Measurements from ENCODE around the gene OXER1.
"Not testable (repeated sequence)": the region's sequence is repeated elsewhere in the genome, so short reads cannot be mapped to it uniquely, and the experiment has no call there.

OXER1 gene

DNA sequence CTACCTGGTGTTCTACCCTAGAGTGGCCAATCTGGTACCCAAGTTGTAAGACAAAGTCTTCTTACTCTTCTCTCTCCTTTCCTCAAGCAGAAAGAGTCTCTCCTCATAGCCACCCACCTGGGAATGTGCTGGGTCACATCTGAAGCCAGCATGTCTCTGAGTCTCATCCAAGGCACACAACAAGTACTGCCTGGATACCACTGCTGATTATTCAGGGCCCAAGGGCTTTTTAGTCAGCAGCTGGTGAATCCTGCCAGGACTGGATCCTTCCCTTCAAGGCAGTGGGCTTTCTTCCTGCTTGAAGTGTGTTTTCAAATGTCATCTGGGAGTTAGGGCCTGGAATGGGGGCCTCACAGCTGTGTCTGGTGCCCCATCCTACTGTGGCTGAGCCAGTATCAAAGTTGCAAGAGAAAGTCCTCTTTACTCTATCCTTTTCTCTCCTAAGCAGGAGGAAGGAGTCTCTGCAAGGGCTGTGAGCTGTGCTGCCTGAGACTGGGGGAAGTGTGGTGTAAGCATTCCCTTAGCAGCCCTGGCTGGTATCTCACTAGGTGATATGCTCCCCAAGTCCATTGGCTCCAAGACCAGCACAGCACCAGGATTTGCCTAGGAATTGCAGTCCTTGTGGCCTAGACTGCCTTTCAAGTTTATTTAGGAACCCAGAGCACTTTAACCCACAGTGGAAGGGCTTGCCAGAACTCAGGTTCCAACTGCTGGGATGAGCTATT lies 27.2 kb downstream of the OXER1 start:
- peaks cover 26% of the 10 kb centered on the region for H3K9me3 Mint-ChIP-seq
- no peaks in the 10 kb centered on the region for H3K27me3 Mint-ChIP-seq
- peaks cover 75% of the 10 kb centered on the region for H3K36me3 Mint-ChIP-seq

GRCh38 chr2:42733852-42734251 lies 30.1 kb downstream of the OXER1 start:
- Mint-ChIP-seq H3K4me1 (no peaks in the 10 kb centered on the region), H3K27ac (no peak overlapping the region), H3K9me3 (peaks cover 28% of the 10 kb centered on the region), H3K4me3 (no peak overlapping the region), H3K36me3 (peaks cover 71% of the 10 kb centered on the region), H3K27me3 (no peaks in the 10 kb centered on the region)
- DNase-seq (ENCODE audit: low spot score in 2 of 2): no peak
- ATAC-seq (ENCODE audit: low read depth): no peak

More for the DNA sequence above, 27.2 kb downstream of the OXER1 start:
- no peaks in the 10 kb centered on the region for H3K4me1 Mint-ChIP-seq
- ATAC-seq (ENCODE audit: low read depth) (no peak), DNase-seq (ENCODE audit: low spot score in 2 of 2) (no peak)
- H3K4me3 Mint-ChIP-seq: no peak overlapping the region
- H3K27ac Mint-ChIP-seq: no peak overlapping the region

DNA sequence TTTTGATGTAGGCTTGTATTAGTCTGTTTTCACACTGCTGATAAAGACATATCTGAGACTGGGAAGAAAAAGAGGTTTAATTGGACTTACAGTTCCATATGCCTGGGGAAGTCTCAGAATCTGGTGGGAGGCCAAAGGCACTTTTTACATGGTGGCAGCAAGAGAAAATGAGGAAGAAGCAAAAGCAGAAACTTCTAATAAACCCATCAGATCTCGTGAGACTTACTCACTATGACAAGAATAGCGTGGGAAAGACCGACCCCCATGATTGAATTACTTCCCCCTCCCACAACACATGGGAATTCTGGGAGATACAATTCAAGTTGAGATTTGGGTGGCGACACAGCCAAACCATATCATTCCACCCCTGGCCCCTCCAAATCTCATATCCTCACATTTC lies 32.6 kb downstream of the OXER1 start:
- not testable (repeated sequence) for H3K4me1 Mint-ChIP-seq; H3K27ac Mint-ChIP-seq; H3K4me3 Mint-ChIP-seq; ATAC-seq (ENCODE audit: low read depth); H3K27me3 Mint-ChIP-seq; DNase-seq (ENCODE audit: low spot score in 2 of 2)
- H3K36me3 Mint-ChIP-seq: peaks cover 64% of the 10 kb centered on the region
- H3K9me3 Mint-ChIP-seq: peaks cover 28% of the 10 kb centered on the region

DNA sequence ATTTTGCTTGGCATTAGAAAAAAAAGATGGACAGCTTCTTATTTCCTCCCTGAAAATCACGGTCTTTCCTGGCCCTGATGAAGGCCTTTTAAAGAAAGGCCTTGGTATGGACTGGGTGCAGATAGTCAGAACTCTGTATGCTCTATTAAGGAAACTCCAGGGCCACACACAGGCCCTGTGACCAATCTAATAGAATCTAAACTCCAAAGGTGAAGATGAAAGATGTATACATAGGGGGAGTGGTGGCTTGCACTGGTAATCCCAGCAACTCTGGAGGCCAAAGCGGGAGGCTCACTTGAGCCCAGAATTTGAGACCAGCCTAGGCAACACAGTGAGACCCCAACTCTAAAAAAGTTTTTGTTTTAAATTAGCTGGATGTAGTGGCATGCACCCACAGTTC lies 37.3 kb downstream of the OXER1 start:
- DNase-seq (ENCODE audit: low spot score in 2 of 2) (no peak), ATAC-seq (ENCODE audit: low read depth) (no peak)
- Mint-ChIP-seq H3K27me3 (no peaks in the 10 kb centered on the region), H3K36me3 (peaks cover 30% of the 10 kb centered on the region), H3K27ac (no peak overlapping the region), H3K4me3 (no peak overlapping the region), H3K9me3 (peaks cover 7% of the 10 kb centered on the region), H3K4me1 (peaks cover 10% of the 10 kb centered on the region)

GRCh38 chr2:42725657-42726056 lies 38.3 kb downstream of the OXER1 start:
- DNase-seq (ENCODE audit: low spot score in 2 of 2) (no peak), ATAC-seq (ENCODE audit: low read depth) (no peak)
- Mint-ChIP-seq H3K27ac (no peak overlapping the region), H3K27me3 (no peaks in the 10 kb centered on the region), H3K4me1 (peaks cover 10% of the 10 kb centered on the region), H3K4me3 (no peak overlapping the region), H3K36me3 (peaks cover 21% of the 10 kb centered on the region), H3K9me3 (peaks cover 6% of the 10 kb centered on the region)

DNA sequence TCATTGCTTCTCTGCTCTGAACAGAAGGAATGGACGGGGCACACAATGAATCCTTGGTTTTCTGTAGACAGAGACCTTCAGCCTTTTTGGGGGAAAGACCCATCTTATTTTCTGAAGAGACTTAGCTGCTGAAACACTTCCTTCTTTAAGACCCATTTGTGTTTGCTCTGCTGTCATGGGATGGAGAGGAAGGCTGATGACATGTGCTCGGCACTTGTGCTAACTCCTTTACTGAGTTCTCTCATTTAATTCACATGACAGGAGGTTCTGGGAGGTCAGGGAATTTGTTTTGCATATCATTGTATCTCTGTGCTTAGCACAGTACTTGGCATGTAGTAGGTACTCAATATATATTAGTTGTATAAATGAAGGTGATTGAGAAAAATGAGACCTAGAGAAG lies 39.0 kb downstream of the OXER1 start:
- no peaks in the 10 kb centered on the region for H3K27me3 Mint-ChIP-seq

DNA sequence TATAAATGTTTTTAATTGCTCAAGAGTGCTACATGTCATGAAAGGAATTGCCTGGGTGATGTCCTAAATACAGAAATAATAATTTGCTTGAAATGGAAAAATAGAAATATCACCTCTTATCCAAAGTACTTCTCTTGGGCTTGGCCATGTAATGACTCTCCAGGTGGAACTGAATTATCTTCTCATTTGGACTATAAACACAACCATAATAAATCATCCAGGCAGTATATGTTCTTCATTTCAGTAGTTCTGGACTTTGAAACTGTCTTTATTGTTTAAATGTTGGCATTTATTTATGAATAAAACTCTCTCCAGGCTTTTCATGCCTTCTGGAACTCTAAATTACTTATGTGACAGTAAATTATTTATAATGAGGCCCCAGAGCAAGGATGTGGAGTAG lies 40.5 kb downstream of the OXER1 start:
- no peak overlapping the region for H3K4me3 Mint-ChIP-seq
- no peak for DNase-seq (ENCODE audit: low spot score in 2 of 2)
- H3K36me3 Mint-ChIP-seq: peaks cover 12% of the 10 kb centered on the region
- H3K4me1 Mint-ChIP-seq: peaks cover 10% of the 10 kb centered on the region
- H3K27me3 Mint-ChIP-seq: no peaks in the 10 kb centered on the region
- ATAC-seq (ENCODE audit: low read depth): no peak
- no peak overlapping the region for H3K27ac Mint-ChIP-seq
- H3K9me3 Mint-ChIP-seq: no peaks in the 10 kb centered on the region

More for the DNA sequence above, 39.0 kb downstream of the OXER1 start:
- Mint-ChIP-seq H3K36me3 (peaks cover 16% of the 10 kb centered on the region), H3K4me3 (no peak overlapping the region), H3K27ac (no peak overlapping the region), H3K4me1 (peaks cover 10% of the 10 kb centered on the region), H3K9me3 (peaks cover 2% of the 10 kb centered on the region)
- no peak for DNase-seq (ENCODE audit: low spot score in 2 of 2)
- no peak for ATAC-seq (ENCODE audit: low read depth)

- Mint-ChIP-seq H3K27me3 (no peaks in the 10 kb centered on the region), H3K9me3 (no peaks in the 10 kb centered on the region), H3K4me1 (peaks cover 10% of the 10 kb centered on the region), H3K4me3 (no peak overlapping the region), H3K36me3 (peaks cover 6% of the 10 kb centered on the region), H3K27ac (peak overlapping the region; percentile 68)
- DNase-seq (ENCODE audit: low spot score in 2 of 2) (no peak), ATAC-seq (ENCODE audit: low read depth) (peak; percentile 90)
Observed at GRCh38 chr2:42722320-42723190, 41.4 kb downstream of the OXER1 start.

DNA sequence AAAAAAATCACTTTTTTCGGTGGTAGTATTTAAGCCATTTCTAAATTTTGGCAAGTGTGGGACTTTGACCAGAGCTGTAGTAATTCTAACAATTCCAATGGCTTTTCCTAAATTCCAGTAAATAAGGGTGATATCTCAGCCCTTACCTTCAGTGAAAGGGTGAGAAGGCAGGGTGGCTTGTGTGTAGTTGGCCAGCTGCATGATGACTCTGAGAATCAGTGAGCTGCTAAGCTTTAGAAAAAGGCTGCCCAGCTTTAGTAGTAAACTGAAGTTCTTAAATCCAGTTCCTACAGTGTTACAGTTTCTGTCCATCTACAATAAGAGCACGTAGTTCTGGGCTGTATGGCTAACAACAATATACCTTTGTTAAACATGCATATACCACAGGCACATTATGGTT lies 42.0 kb downstream of the OXER1 start:
- H3K4me1 Mint-ChIP-seq: peaks cover 10% of the 10 kb centered on the region
- no peaks in the 10 kb centered on the region for H3K27me3 Mint-ChIP-seq
- peak overlapping the region; percentile 68 for H3K27ac Mint-ChIP-seq
- peaks cover 3% of the 10 kb centered on the region for H3K36me3 Mint-ChIP-seq
- DNase-seq (ENCODE audit: low spot score in 2 of 2): no peak
- no peak overlapping the region for H3K4me3 Mint-ChIP-seq
- no peak for ATAC-seq (ENCODE audit: low read depth)
- no peaks in the 10 kb centered on the region for H3K9me3 Mint-ChIP-seq

DNA sequence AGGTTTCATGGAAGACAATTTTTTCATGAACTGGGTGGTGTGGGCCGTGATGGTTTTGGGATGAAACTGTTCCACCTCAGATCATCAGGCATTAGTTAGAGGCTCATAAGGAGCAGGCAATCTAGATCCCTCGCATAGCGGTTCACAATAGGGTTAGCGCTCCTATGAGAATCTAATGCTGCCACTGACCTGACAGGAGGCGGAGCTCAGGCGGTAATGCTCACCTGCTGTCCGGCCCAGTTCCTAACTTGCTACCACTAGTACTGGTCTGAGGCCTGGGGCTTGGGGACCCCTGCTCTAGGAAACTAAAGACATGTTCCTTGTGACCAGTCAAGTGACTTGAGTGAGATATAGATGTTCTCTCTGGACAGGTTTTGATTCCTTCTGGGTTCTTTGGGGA lies 49.2 kb downstream of the OXER1 start:
- H3K27ac Mint-ChIP-seq: no peak overlapping the region
- ATAC-seq (ENCODE audit: low read depth) (no peak), DNase-seq (ENCODE audit: low spot score in 2 of 2) (no peak)
- peaks cover 2% of the 10 kb centered on the region for H3K36me3 Mint-ChIP-seq
- no peaks in the 10 kb centered on the region for H3K4me1 Mint-ChIP-seq
- no peaks in the 10 kb centered on the region for H3K27me3 Mint-ChIP-seq
- no peaks in the 10 kb centered on the region for H3K9me3 Mint-ChIP-seq
- H3K4me3 Mint-ChIP-seq: no peak overlapping the region

DNA sequence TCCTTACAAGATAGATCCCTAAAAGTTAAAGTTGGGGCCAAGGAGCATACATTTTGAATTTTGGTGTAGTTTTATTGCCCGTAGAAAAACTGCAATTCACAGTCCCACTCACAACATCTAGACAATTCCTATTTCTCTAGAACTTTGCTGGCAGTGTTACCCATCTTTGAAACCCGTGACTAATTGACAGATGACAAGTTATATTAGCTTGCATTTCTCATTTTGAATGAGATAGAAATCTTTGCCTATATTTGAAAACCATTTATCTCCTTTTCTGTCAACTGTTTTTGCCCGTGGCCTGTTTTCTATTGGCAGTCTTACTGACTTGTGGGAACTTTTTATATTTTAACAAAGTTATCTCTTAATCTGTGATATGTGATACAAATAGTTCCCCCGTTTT lies 50.0 kb downstream of the OXER1 start:
- Mint-ChIP-seq H3K27ac (no peak overlapping the region), H3K9me3 (no peaks in the 10 kb centered on the region), H3K36me3 (peaks cover 5% of the 10 kb centered on the region), H3K27me3 (no peaks in the 10 kb centered on the region), H3K4me3 (no peak overlapping the region), H3K4me1 (no peaks in the 10 kb centered on the region)
- no peak for ATAC-seq (ENCODE audit: low read depth)
- no peak for DNase-seq (ENCODE audit: low spot score in 2 of 2)

DNA sequence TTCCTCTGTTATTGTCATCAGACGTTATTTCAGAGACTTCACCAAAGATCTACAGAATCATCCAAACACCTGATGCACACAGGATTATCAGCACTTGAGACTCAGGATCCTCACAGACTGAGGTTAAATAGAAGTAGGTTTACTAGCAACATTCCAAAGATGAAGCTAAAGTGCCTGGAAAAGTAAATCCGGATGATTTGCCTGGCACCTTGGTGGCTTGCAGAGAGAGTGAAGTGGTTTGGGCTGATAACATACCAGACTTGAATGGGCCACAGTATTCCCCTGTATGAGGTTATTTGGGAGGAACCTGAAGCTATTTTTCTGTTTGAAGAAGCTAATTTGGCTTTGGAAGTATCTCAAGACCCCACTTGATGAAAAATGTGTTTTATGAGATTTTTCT lies 51.0 kb downstream of the OXER1 start:
- no peaks in the 10 kb centered on the region for H3K9me3 Mint-ChIP-seq
- no peak for DNase-seq (ENCODE audit: low spot score in 2 of 2)
- no peak overlapping the region for H3K4me3 Mint-ChIP-seq
- peaks cover 11% of the 10 kb centered on the region for H3K36me3 Mint-ChIP-seq
- H3K27ac Mint-ChIP-seq: no peak overlapping the region
- no peaks in the 10 kb centered on the region for H3K4me1 Mint-ChIP-seq
- no peak for ATAC-seq (ENCODE audit: low read depth)
- H3K27me3 Mint-ChIP-seq: no peaks in the 10 kb centered on the region

Data from memory B cell (primary cell).